ENCODE measurements around the gene MUC22.
"Not testable (repeated sequence)": the region's sequence is repeated elsewhere in the genome, so short reads cannot be mapped to it uniquely, and the experiment has no call there.

MUC22 gene

DNA sequence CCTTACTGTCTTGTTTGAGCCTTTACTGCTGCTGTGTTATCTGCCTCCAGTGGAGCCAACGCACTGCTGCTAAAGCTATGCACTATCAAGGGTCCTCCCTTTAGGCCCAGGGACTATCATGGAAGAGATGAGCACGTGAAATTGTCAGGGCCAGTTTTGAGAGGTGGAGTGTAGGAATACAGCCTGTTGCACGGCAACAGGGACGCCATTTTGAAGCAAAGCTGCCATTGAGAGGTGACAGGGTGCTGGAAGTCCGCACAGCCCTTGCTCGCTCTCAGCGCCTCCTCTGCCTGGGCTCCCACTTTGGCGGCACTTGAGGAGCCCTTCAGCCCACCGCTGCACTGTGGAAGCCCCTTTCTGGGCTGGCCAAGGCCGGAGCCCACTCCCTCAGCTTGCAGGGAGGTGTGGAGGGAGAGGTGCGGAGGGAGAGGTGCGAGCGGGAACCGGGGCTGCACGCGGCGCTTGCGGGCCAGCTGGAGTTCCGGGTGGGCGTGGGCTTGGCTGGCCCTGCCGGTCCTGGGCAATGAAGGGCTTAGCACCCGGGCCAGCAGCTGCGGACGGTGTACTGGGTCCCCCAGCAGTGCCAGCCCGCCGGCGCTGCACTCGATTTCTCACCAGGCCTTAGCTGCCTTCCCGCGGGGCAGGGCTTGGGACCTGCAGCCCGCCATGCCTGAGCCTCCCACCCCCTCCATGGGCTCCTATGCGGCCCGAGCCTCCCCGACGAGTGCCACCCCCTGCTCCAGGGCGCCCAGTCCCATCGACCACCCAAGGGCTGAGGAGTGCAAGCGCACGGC, 10.0 kb upstream of the MUC22 start:
- not testable (repeated sequence) for DNase-seq

GRCh38 chr6:31001281-31001888, 8.9 kb upstream of the MUC22 start:
- no peak for DNase-seq

GRCh38 chr6:31002471-31002870, 7.8 kb upstream of the MUC22 start:
- DNase-seq = no peak

DNA sequence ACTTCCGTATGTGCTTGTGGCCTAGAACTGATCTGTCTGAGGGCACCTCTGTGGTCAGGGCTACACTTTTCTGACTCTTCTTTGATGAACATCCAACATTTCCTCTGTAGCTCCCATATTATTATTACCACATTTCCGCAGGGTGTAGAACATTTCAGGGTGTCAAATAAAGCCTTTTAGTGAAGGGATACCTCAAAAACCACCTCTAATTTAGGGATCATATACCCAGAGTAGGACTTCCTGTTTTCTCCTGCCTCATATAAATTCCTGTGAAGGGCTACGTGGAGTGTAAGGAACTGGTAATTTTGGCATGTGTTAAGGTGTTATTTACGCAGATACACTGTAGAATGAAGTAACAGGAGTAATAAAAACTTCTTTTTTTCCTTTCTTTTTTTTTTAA, 5.5 kb upstream of the MUC22 start:
- DNase-seq = no peak

GRCh38 chr6:31005249-31006020, 4.8 kb upstream of the MUC22 start:
- DNase-seq = no peak

- DNase-seq = no peak
These were observed 2.6 kb upstream of the MUC22 start for GRCh38 chr6:31007694-31008093.

DNA sequence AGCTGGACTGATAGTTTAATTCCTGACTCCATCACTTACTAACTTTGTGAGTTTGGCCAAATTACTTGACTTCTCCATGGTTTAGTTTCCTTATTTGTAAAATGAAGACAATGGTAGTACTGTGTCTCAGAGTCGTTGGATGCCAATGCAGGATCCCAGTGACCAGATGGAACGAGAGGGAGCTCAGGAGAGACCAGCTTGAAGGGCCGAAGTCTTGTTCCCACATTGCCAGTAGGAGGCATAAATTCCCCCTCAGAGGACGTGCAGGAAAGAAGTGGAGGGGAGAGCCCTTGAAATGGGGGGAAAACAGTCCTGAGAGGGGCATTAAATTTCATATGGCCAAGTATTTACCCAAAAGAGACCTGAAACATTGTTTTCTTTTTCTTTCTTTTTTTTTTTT, 2.1 kb upstream of the MUC22 start:
- DNase-seq = no peak

DNA sequence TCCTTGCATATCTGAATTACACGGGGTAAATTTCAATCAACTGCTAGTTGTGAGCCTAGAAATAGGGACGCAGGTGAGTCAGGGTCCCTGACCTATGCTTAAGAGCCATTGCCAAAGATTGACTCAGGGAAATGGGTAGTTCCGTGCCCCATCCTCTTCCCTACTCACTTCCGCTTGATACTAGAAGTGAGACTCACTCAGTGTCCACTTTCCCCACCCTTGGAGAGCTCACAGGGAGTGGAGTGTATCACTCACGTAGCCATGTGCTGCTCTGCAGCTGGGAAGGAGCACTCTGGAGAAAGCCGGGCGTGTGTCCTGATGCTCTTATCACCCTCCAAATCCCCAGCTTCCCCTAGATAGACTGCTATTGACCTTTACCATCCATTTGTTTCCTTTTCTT, 543 bp upstream of the MUC22 start:
- DNase-seq = no peak

GRCh38 chr6:31011153-31011552, 879 bp downstream of the MUC22 start:
- DNase-seq = no peak

- DNase-seq = no peak
These were observed 6.5 kb downstream of the MUC22 start for GRCh38 chr6:31016659-31017299.

DNA sequence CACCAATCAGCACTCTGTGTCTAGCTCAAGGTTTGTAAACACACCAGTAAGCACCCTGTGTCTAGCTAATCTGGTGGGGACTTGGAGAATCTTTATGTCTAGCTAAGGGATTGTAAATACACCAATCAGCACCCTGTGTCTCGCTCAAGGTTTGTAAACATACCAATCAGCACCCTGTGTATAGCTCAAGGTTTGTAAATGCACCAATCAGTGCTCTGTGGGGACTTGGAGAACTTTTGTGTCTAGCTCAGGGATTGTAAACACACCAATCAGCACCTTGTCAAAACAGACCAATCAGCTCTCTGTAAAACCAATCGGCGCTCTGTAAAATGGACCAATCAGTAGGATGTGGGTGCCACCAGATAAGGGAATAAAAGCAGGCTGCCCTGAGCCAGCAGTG, 7.2 kb downstream of the MUC22 start:
- not testable (repeated sequence) for DNase-seq

DNA sequence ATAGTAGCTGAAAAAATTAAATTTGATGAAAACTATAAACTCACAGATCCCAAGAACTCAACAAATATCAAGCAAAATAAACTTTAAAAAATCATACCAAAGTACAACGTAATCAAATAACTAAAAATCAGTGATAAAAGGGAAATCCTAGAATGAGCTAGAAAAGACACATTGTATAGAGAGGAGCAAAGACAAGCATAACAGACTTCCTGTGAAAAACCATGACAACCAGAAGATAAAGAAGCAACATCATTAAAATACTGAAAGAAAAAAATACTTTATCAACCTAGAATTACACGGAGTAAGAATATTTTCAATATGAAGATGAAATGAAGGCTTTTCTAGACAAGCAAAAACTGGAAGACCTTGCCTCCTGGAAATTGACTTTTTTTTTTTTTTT, 9.8 kb downstream of the MUC22 start:
- DNase-seq = no peak

- DNase-seq = not testable (repeated sequence)
These were observed 10.5 kb downstream of the MUC22 start for GRCh38 chr6:31020631-31021255.

GRCh38 chr6:31021705-31022531, 11.6 kb downstream of the MUC22 start:
- not testable (repeated sequence) for DNase-seq

GRCh38 chr6:31025595-31025994, 15.3 kb downstream of the MUC22 start:
- no peak for DNase-seq

GRCh38 chr6:31031095-31031494, 20.8 kb downstream of the MUC22 start:
- DNase-seq = no peak

DNA sequence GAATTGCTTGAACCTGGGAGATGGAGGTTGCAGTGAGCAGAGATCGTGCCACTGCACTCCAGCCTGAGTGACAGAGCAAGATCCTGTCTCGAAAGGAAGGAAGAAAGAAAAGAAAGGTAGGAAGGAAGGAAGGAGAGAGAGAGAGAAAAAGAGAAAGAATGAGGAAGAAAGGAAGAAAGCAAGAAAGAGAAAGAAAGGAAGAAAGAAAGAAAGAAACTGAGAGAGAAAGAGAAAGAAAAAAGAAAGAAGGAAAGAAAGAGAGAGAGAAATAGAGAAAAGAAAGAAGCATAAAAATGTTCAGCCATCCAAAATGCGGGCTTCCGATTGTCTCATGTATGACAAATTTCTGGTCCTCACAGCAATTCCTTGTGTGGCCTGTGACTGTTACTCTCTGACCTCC, 22.8 kb downstream of the MUC22 start:
- no peak for DNase-seq

DNA sequence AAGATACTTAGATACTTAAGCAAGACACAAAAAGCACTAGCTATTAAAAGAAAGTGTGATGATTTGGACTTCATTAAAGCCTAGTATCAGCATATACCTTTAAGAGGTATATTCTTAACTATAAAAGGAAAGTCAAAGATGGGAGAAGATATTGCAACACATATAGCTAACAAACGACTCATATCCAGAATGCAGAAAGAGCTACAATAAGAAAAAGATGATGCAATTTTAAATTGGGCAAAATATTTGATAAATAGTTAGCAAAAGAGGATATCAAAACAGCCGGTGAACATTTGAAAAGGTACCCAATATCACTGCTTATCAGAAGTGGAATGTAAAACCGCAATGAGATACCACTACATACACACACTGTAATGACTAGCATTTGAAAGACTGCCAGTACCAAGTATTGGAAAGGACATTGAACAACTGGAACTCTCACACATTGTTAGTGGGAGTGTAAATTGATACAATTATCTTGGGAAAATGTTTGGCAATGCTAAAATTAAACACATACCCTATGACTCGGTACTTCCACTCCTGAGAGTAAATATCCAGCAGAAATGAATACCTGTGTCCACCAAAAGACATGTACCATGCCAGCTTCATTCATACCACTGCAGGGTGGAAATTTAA, 25.7 kb downstream of the MUC22 start:
- DNase-seq = no peak

GRCh38 chr6:31037169-31037568, 26.9 kb downstream of the MUC22 start:
- DNase-seq = no peak

GRCh38 chr6:31037682-31038081, 27.4 kb downstream of the MUC22 start:
- DNase-seq = no peak

GRCh38 chr6:31038559-31038958, 28.3 kb downstream of the MUC22 start:
- DNase-seq = no peak

- no peak for DNase-seq
These were observed 30.5 kb downstream of the MUC22 start for GRCh38 chr6:31040801-31041200.
